WERI-Rb-1 (cell line): ENCODE measurements around the gene MAPK8IP2.

ENCODE experiments used
- DNase-seq: peaks from one replicate; pipeline ENCODE4 v3.0.0-alpha.2; 2020
- H3K27ac ChIP-seq: fragments of 250-450 bp; sonication (Bioruptor Pico); 2 replicates; pipeline ENCODE4 v1.5.1; 2020; ENCODE audit warnings: mild to moderate bottlenecking, moderate library complexity
- H3K27me3 ChIP-seq: fragments of 250-450 bp; sonication (Bioruptor Pico); 2 replicates; pipeline ENCODE4 v1.5.1; 2021; ENCODE audit warnings: mild to moderate bottlenecking, low read depth, moderate library complexity; ENCODE audit not compliant: insufficient read depth, severe bottlenecking
- H3K36me3 ChIP-seq: fragments of 250-450 bp; sonication (Bioruptor Pico); 2 replicates; pipeline ENCODE4 v1.5.1; 2020; ENCODE audit warnings: mild to moderate bottlenecking, moderate library complexity
- H3K4me3 ChIP-seq: 2 replicates; pipeline ENCODE4 v1.5.1; 2011; ENCODE audit warnings: low read depth, mild to moderate bottlenecking, control low read depth, low read length
- H3K9me3 ChIP-seq: fragments of 250-450 bp; sonication (Bioruptor Pico); 2 replicates; pipeline ENCODE4 v1.5.1; 2021; ENCODE audit warnings: mild to moderate bottlenecking, moderate library complexity; ENCODE audit not compliant: severe bottlenecking
- TF ChIP-seq, protein P1 (sequence below): IDR thresholded peaks from 2 replicates; pipeline ENCODE4 v1.5.1; 2011; ENCODE audit warnings: low read depth, mild to moderate bottlenecking, control low read depth, inconsistent platforms, low read length

The MAPK8IP2 gene

DNA sequence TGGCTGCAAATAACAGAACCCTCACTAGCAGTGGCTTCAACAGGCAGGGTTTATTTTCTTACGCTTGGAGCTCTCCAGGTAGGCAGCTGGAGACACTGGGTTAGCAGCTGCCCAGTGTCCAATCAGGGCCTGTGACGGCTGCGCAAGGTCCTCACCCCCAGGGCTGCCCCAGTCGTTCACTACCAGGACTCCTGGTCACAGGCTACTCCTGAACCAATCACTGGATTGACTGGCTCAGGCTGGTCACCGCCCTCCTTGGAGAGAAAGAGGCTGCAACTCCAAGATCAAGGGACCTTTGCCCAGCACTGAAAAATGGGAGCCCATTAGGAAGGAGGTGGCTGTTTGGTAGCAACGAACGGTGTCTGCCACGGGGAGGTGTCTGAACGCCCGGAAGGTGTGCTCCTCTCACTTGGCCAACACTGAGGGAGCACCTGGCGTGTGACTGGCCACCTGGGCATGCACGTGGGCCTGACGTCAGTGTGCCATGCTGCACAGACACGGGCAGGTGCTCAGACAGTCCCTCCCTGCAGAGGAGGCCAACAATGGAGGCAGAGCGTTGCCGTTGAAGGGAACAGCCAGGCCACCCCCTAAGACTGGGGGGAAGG is 22.2 kb downstream of the MAPK8IP2 start:
- no peaks in the 10 kb centered on the region for H3K9me3 ChIP-seq
- TF ChIP-seq, protein P1, sequence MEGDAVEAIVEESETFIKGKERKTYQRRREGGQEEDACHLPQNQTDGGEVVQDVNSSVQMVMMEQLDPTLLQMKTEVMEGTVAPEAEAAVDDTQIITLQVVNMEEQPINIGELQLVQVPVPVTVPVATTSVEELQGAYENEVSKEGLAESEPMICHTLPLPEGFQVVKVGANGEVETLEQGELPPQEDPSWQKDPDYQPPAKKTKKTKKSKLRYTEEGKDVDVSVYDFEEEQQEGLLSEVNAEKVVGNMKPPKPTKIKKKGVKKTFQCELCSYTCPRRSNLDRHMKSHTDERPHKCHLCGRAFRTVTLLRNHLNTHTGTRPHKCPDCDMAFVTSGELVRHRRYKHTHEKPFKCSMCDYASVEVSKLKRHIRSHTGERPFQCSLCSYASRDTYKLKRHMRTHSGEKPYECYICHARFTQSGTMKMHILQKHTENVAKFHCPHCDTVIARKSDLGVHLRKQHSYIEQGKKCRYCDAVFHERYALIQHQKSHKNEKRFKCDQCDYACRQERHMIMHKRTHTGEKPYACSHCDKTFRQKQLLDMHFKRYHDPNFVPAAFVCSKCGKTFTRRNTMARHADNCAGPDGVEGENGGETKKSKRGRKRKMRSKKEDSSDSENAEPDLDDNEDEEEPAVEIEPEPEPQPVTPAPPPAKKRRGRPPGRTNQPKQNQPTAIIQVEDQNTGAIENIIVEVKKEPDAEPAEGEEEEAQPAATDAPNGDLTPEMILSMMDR = no peak
- no peak overlapping the region for H3K27ac ChIP-seq
- no peak for DNase-seq
- no peaks in the 10 kb centered on the region for H3K27me3 ChIP-seq
- H3K36me3 ChIP-seq = peaks cover 2% of the 10 kb centered on the region; the same call in 1 of the 2 replicates
- no peak overlapping the region for H3K4me3 ChIP-seq

DNA sequence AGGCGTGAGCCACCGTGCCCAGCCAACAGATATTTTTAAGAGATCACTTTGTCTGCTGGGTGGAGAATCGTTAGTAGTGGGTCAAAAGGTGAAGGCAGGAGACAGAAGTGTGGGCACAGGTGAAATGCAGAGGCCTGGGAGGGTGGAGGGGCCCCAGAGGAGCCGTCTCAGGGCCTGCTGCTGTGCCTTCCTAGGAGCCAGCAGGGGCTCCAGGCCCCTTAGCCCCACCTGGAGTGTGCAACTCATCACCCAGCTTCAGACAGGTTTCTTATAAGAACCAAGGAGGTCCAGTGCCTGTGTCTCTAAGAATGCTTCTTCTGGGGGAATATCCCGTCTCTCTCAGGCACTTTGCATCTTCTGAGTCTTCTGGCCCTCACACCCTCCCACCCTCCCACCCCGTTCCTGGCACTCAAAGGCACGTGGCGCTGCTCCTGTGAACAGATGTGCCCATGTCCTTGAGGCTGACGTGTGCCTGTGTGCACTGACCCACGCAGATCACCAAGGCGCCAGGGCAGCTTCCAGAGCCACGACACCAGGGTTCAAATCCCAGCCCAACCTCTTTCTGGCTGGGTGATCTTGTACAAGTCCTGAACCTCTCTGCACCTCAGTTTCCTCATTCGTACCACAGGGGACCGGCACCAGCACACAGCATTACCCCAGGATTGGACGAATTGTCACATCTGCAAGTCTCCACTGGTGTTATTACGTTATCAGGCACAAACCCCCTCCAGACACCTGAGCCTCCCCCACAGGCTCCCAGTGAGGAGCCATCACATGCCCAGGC is 23.9 kb downstream of the MAPK8IP2 start:
- Histone ChIP-seq H3K27me3 (no peaks in the 10 kb centered on the region), H3K9me3 (no peaks in the 10 kb centered on the region), H3K36me3 (peaks cover 2% of the 10 kb centered on the region; the same call in 1 of the 2 replicates), H3K4me3 (no peak overlapping the region), H3K27ac (no peak overlapping the region)
- TF ChIP-seq, protein P1 = no peak
- no peak for DNase-seq

DNA sequence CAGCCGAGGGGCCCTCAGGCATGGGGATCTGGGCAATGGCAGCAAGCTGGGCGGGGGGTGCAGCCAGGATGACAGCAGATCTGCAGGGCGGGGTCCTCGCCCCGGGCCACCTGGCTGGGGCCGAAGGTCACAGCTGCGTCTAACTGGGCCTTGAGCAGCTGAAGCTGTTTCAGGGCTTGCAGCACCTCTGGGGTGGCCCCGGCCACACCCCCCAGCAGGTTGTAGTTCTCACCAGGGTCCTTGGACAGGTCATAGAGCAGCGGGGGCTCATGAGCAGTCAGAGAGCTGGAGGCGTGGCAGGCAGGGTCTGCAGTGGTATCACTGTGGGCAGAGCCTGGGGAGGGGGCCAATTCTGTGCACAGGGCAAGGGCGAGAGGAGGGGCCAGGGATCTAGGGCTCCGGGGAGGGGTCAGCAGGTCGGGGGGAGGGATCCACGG is 24.6 kb downstream of the MAPK8IP2 start:
- Histone ChIP-seq H3K27me3 (no peaks in the 10 kb centered on the region), H3K36me3 (peaks cover 2% of the 10 kb centered on the region; the same call in 1 of the 2 replicates), H3K9me3 (no peaks in the 10 kb centered on the region), H3K4me3 (no peak overlapping the region), H3K27ac (no peak overlapping the region)
- DNase-seq = no peak
- TF ChIP-seq, protein P1 = no peak

DNA sequence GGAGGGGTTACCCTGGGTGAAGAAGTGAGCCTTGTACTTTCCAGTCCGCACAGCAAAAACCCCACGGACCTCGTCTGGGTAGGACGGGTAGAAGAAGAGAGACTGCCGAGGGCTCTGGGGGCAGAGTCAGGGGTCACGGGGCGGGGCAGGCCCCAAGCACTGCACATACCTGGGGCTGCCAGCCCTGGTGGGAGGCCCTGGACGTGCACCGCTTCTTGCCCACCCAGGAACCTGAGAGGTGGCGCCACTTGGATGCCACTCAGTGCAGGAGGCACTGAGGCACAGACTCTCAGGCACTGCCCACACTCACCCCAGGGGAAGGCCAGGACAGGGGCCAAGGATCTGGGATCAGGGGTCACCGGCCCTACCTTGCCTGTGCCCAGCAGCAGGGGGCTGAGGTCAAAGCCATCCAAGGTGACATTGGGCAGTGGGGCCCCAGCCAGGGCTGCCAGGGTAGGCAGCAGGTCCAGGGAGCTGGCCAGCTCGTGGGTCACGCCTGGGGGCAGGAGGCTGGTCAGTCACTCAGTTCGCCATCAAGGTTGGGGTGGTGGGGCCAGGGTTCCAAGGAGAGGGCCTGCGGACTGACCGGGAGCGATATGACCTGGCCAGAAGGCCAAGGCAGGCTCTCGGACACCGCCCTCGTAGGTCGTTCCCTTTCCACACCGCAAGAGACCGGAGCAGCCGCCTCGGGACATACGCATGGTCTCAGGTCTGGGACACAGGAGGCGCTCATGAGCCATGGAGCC is 25.1 kb downstream of the MAPK8IP2 start:
- Histone ChIP-seq H3K9me3 (no peaks in the 10 kb centered on the region), H3K4me3 (no peak overlapping the region), H3K36me3 (peaks cover 2% of the 10 kb centered on the region; the same call in 1 of the 2 replicates), H3K27me3 (no peaks in the 10 kb centered on the region), H3K27ac (no peak overlapping the region)
- TF ChIP-seq, protein P1 = peak; percentile 57; the same call in 1 of the 2 replicates
- DNase-seq = no peak

DNA sequence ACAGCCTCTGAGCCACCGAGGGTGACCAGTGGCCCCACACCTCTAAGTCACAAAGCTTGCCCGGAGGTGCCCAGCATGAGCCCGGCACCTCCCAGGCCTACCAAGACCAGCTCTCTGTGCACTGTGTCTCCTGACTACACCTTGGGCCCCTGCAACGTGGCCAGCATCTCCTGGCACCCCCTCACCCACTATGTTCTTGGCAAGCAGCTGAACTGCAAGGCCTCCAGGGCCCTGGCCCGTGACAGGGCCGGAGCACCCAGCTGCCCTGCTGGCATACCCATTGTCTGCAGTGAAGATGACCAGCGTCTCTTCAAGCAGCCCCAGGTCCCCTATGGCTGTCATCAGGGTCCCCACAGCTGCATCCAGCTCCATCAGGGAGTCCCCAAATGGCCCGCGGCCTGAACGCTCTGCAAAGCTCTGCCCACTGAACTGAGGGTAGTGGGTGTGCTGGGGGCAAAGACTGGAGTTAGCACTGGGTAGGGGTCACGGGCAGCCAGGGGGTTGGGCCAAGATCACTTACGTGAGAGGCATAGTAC is 25.8 kb downstream of the MAPK8IP2 start:
- Histone ChIP-seq H3K27me3 (no peaks in the 10 kb centered on the region), H3K4me3 (no peak overlapping the region), H3K9me3 (no peaks in the 10 kb centered on the region), H3K27ac (no peak overlapping the region), H3K36me3 (peaks cover 2% of the 10 kb centered on the region; the same call in 1 of the 2 replicates)
- no peak for DNase-seq
- TF ChIP-seq, protein P1 = no peak; the same call in 1 of the 2 replicates
